HG02678 (cell line): ENCODE data around the gene DNASE1.

Experiments used
- ATAC-seq: cut with Tn5 transposase; IDR thresholded peaks from one replicate; pipeline ENCODE4 v1.9.1; 2021; ENCODE audit warnings: mild to moderate bottlenecking, moderate library complexity; ENCODE audit not compliant: unreplicated experiment

Gene DNASE1

GRCh38 chr16:3694051-3694450, 39.6 kb downstream of the DNASE1 start:
- ATAC-seq: no peak

DNA sequence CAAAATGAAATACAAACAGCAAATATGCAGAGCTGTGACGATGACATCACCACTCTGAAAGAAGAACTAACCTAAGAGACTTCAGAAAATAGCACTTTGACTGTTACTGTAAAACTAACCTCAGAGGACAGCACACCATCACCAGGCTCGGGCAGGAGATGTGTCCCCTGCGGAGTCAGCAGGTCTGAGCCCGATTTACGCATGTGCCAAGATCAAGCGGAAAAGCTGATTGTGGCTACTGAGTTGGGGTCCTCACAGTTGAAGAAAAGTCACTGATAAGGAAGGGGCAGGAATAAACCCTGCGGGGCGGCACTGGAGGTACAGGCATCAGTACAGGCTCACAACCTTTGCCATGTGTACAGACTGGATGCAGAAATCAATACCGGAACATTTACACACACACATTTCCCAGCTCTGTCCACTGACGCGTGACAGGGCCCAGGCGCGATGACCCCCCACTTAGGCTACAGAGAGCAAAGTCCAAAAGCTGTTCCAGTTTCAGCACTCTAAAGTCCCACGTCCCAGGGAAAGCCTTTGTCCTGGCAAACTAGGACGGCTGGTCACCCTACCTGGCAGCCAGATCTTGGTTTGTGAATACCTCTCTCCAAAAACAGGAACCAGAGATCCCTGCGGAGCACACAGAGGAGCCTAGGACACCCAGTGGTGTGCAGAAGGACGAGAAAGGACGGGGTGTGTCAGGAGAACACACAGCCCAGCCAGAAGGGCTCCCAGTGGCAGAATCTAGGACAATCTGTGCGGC, 41.3 kb downstream of the DNASE1 start:
- ATAC-seq: no peak

- no peak for ATAC-seq
These were observed 42.1 kb downstream of the DNASE1 start for GRCh38 chr16:3696425-3697218.

DNA sequence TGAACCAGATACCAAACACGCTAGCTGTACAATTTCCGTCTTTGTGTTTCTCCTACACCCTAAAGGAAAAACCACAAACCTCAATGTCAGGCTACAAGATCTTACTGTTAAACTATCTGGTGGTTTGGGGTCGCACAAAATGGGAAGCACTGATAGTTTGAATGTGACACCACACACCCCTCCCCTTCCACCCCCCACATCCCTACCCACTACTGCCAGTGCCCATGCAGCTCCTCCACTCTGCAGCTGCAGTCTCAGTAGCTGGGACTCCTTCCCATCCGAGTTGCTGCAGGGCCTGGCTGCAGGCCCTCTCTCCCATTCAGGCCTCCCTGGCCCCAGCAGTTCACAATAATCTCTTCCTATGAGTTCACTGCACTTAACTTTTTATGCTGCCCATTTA, 44.5 kb downstream of the DNASE1 start:
- ATAC-seq: no peak

GRCh38 chr16:3701531-3701930, 47.0 kb downstream of the DNASE1 start:
- no peak for ATAC-seq

DNA sequence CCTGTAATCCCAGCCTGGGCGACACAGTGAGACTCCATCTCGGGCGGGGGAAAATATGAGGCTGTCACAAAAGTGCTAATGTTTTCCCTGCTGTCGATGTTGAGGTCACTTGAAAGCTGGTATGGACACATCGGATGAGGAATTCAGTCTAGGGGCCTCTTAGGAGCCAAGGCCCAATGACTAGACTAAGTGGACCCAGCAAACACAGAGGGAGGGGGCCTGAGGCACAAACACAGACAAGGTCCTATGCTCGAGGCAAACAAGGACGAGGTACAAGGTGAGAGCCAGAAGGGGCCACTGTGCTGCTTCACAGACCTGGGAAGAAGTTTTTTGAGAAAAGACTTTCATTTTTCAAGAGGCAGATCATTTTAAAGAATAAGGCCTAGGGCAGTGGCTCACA, 47.6 kb downstream of the DNASE1 start:
- no peak for ATAC-seq

DNA sequence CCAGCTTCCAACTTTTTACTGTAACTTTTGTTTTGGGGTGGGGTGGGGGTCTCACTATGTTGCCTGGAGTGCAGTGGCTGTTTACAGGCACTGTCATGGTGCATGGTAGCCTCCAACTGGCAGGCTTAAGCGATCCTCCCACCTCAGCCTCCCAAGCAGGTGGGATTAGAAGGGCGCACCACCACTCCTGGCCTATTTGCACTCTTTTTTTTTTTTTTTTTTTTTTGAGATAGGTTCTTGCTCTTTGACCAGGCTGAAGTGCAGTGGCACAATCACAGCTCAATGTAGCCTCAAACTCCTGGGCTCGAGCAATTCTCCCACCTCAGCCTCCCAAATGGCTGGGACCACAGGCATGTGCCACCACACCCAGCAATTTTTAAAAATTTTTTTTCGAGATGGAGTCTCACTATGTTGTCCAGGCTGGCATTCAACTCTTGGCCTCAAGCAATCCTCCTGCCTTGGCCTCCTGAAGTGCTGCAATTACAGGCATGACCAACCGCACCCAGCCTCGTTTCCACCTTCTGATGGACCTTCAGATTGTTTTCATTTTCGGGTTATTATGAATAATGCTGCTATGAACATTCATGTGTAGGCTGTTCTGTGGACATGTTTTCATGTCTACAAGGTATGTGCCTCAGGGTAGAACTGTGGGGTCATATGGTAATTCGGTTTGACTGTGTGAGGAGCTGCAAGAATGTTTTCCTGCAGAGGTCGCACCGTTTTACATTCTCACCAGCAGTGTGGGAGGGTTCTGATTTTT, 51.9 kb downstream of the DNASE1 start:
- no peak for ATAC-seq
